ENCODE data around the gene TNXB. TPM values are rescaled to one million over a fixed set of nuclear protein-coding genes. Genes with fewer than 3 reads are reported as not detected.

Gene TNXB
- total RNA-seq, 1 experiment from 2014 or later = 3.0 TPM

GRCh38 chr6:32151863-32152768 lies 43.0 kb upstream of the TNXB start, which contains the start of gene PRRT1:
PRRT1 (minus strand) TSS chr6:32151939; CDS start chr6:32151827, 112 bp downstream.
- BruUV-seq (replicated peaks) = no TSS peak
- H3K27ac Mint-ChIP-seq (ENCODE audit: low read depth, unreplicated experiment) = no peak within 1 kb of the TSS
- intact Hi-C loops (cut with micrococcal nuclease) = loop anchor here (10.0 kb wide), 1 partner anchor 177 kb away; the partner anchor contains the start of gene DXO

GRCh38 chr6:32151181-32151862 lies 42.2 kb upstream of the TNXB start:
- Mint-ChIP-seq H3K27ac (ENCODE audit: low read depth, unreplicated experiment) (no peak overlapping the region), H3K4me1 (ENCODE audit: insufficient read depth, unreplicated experiment) (peaks cover 23% of the 10 kb centered on the region), H3K36me3 (ENCODE audit: insufficient read depth, unreplicated experiment) (peaks cover 10% of the 10 kb centered on the region), H3K4me3 (ENCODE audit: unreplicated experiment) (no peak overlapping the region), H3K27me3 (ENCODE audit: insufficient read depth, unreplicated experiment) (no peaks in the 10 kb centered on the region), H3K9me3 (ENCODE audit: unreplicated experiment) (no peaks in the 10 kb centered on the region)
- intact Hi-C loops (cut with micrococcal nuclease) = loop anchor here (10.0 kb wide), 1 partner anchor 177 kb away; the partner anchor contains the start of gene DXO
- TF ChIP-seq CTCF (IDR thresholded peaks at IDR 0.05; ENCODE audit: unreplicated experiment) = no peak
- no peak for DNase-seq (ENCODE audit: unreplicated experiment)
- BruUV-seq (replicated peaks) = no TSS peak
- ChIA-PET POLR2A (no interaction called here), CTCF (interaction anchor here (0.6 kb wide), 1 partner anchor 8 kb away, joined by 3 read pairs; no protein-coding TSS in a partner anchor)

More at GRCh38 chr6:32151863-32152768, 43.0 kb upstream of the TNXB start, which contains the start of gene PRRT1:
- TF ChIP-seq CTCF (IDR thresholded peaks at IDR 0.05; ENCODE audit: unreplicated experiment) = no peak
- peaks cover 10% of the 10 kb centered on the region for H3K36me3 Mint-ChIP-seq (ENCODE audit: insufficient read depth, unreplicated experiment)
- DNase-seq (ENCODE audit: unreplicated experiment) = no peak
- H3K4me1 Mint-ChIP-seq (ENCODE audit: insufficient read depth, unreplicated experiment) = peaks cover 18% of the 10 kb centered on the region
- ChIA-PET POLR2A (interaction anchor here (0.6 kb wide), 1 partner anchor 36 kb away, joined by 9 read pairs; no protein-coding TSS in a partner anchor), CTCF (interaction anchor here (0.6 to 1.1 kb wide), 2 partner anchors 9 to 35 kb away, joined by 3 to 4 read pairs; no protein-coding TSS in a partner anchor)
- no peak within 1 kb of the TSS for H3K4me3 Mint-ChIP-seq (ENCODE audit: unreplicated experiment)
- H3K27me3 Mint-ChIP-seq (ENCODE audit: insufficient read depth, unreplicated experiment) = no peaks in the 10 kb centered on the region
- H3K9me3 Mint-ChIP-seq (ENCODE audit: unreplicated experiment) = no peaks in the 10 kb centered on the region

- Mint-ChIP-seq H3K27me3 (ENCODE audit: insufficient read depth, unreplicated experiment) (no peaks in the 10 kb centered on the region), H3K4me3 (ENCODE audit: unreplicated experiment) (no peak overlapping the region), H3K27ac (ENCODE audit: low read depth, unreplicated experiment) (no peak overlapping the region), H3K4me1 (ENCODE audit: insufficient read depth, unreplicated experiment) (peaks cover 23% of the 10 kb centered on the region), H3K9me3 (ENCODE audit: unreplicated experiment) (no peaks in the 10 kb centered on the region), H3K36me3 (ENCODE audit: insufficient read depth, unreplicated experiment) (peaks cover 10% of the 10 kb centered on the region)
- intact Hi-C loops (cut with micrococcal nuclease) = loop anchor here (10.0 kb wide), 1 partner anchor 175 kb away; the partner anchor contains the start of gene DXO
- DNase-seq (ENCODE audit: unreplicated experiment) = no peak
- no peak for TF ChIP-seq CTCF (IDR thresholded peaks at IDR 0.05; ENCODE audit: unreplicated experiment)
- BruUV-seq (replicated peaks) = no TSS peak
- ChIA-PET POLR2A (no interaction called here), CTCF (interaction anchor here (0.6 kb wide), 1 partner anchor 355 kb away, joined by 4 read pairs; no protein-coding TSS in a partner anchor)
These were observed 41.1 kb upstream of the TNXB start for GRCh38 chr6:32149932-32150870.
